Sciatic nerve (tissue), 2 donors: ENCODE results near the gene MYBPC1. TPM values are rescaled to one million over a fixed set of nuclear protein-coding genes. Genes with fewer than 3 reads are reported as not detected.

ENCODE experiments used
- ATAC-seq: fragments of 200-7000 bp; cut with Tn5 transposase; one replicate; pipeline ENCODE4 v1.9.1; 2020; ENCODE audit warnings: mild to moderate bottlenecking, moderate library complexity
- DNase-seq: peaks from one replicate; pipeline ENCODE4 v3.0.0-alpha.2; 2020; ENCODE audit warnings: low spot score
- intact Hi-C: fragments of 100-400 bp; cut with DNase I; formaldehyde crosslinking; loops from one replicate; pipeline ENCODE4 v1.14.2; 2022
- total RNA-seq: library from RNA; stranded (reverse); fragmentation: NEBNext Ultra II Directional; extraction: Animal tissue kit (Norgen Biotek cat#: 25700); gene quantifications from one replicate; pipeline ENCODE4 v1.2.1, GENCODE V29; 2021
- donor health status: DM: no; HTN: no; CAD: no.
- donor health status: DM: no; HTN: no; CAD: no.

Gene MYBPC1
- total RNA-seq, 1 donor from 2014 or later: 0.13 TPM

DNA sequence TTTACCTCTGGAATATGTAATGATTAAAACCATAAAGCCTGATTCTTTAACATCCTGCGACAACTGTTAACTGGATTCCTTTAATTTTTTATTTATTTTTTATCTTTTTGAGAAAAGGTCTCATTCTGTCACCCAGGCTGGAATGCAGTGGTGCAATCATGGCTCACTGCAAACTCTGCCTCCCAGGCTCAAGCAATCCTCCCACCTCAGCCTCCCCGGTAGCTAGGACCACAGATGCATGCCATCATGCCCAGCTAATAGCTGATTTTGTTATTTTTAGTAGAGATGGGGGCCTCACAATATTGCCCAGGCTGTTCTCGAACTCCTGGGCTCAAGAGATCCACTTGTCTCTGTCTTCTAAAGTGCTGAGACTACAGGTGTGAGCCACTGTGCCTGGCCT lies 3.7 kb downstream of the MYBPC1 start:
- intact Hi-C loops: no loop called here
- ATAC-seq (no peak), DNase-seq (no peak)

DNA sequence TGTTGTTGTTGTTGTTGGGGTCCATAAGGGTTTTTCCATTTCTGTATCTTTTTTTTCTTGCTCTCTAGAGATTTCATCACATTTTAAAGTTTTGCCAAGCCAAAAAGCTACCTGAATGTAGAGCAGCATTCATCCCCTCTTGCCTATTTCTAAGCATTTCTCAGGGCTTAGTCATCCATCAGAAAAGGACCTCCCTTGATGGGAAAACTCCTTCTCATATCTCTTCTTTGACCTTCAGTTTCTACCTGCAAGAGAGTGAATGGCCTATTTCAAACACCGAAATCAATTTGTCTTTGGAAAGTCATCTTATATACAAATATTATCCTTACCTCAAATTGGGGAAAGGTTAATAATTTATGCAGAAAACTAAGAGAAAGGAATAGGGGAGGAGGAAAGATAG lies 4.5 kb downstream of the MYBPC1 start:
- DNase-seq (no peak), ATAC-seq (no peak)
- intact Hi-C loops: no loop called here

DNA sequence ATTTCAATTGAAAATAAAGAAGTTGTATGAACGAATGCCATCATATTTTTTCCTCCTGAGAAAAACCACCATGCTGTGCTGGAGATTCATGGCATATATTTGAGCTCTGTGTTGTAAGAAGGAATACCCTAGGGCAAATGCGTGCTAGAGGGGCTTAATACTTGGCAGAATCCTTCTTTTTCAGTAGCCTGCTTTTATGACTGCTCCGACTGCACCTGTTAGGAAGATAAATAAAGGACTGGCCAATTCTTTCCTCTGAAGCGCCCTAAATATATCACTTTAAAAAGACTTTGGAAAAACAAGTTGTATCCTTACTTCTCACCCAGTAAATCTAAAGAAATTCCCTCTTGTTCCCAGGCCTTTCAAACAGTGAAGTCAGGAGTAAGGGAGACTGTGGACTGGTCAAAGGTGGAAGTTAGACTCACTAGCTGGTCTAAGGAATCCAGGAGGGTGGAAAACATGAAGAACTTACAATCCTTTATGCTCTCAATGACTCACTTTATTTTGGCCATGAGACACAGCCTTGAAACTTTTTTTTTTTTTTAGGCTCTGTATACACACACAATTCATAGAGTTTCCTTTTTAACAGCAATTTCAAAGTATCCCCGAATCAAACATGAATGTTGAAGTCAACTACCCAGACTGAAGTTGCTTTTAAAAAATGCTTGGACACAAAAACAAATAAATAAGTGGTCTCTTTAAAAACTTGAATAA lies 5.2 kb downstream of the MYBPC1 start:
- no peak for ATAC-seq
- intact Hi-C loops: no loop called here
- DNase-seq: no peak

DNA sequence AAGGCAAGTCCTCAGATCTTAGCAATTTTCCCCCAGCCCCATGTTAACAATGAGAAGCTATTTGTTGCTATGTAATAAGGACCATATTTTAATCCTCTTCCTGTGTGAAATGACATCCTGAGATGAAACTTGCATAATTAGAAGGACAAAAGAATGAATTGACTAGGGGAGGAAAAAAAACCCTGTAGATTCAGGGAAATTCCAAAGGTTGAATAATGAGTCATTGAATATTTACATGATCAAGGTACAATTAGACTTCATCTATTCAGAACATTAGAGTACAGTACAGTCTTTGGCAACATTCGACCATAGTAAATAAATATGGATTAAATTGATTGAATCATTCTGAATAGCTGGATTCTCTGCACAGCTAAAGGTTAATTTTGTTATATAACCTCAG lies 9.4 kb downstream of the MYBPC1 start:
- intact Hi-C loops: no loop called here
- DNase-seq (no peak), ATAC-seq (no peak)

DNA sequence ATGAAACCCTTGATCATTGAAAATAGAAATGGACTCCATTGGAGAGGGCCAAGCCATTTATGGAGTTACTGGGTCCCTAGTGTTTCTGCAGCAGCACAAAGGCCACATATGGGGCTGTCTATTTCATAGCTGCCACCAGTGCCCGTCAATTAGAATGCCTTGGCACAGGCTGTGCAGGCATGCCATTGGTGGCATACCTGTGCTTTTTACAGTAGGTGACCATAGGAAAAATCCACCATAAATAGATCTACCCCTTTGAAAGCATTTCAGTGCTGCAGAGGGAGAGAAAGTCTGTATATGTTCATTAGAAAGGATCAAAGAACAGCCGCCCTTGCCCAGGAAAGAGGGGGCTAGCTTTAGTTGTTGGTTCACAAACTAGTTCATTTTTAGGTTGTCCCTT lies 13.1 kb downstream of the MYBPC1 start:
- intact Hi-C loops: no loop called here
- no peak for ATAC-seq
- no peak for DNase-seq

DNA sequence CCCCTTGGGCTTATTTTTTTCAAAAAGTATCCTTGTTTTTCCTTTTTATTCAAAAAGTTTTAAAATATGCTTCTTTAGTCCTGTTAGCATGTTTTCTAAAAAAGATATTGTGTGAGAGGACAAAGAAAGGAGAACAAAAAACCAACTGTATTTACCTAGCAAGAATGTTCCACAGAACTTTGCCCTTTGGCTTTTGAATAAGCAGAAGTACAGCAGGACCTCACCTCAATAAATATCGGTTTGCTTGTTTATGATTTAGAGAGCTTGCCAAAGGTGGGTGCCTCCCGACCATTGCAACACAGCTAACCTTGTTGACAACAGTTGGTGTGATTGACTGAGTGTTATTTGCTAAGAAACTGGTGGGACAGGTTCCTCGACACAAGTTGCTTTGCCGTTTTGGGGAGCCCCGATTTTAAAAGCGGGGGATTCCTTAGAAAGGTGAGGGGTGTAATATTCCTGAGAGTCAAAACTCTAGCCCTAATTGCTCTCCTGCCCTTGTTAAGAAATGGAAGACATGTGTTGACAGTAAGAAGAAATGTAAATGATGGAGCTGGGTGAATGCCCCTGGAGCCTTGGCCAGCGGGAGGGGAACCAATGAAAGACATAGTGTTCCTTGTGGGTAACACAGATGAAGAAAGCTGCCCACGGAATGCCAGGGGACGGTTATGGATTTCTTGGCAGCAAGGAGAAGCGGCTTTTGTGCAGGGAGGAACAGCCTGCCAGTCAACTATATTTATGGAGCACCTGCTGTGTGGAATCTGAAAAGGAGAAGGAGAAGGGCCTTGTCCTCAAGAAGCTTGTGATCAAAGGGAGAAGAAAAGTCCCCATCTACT lies 13.7 kb downstream of the MYBPC1 start:
- ATAC-seq: no peak
- no peak for DNase-seq
- intact Hi-C loops: no loop called here

DNA sequence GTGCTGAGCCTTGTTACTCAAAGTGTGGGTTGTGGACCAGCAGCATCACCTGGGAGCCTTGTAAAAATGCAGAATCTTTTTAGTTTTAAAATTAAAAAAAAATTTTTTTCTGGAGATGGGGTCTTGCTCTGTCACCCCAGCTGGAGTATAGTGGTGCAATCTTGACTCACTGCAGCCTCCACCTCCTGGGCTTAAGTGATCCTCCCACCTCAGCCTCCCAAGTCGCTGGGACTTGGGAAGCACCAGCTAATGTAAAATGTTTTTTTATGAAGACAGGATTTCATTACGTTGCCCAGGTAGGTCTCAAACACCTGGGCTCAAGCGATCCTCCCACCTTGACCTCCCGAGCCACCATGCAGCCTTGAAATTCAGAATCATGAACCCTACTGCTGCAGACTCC lies 14.4 kb downstream of the MYBPC1 start:
- ATAC-seq (no peak), DNase-seq (no peak)
- intact Hi-C loops: no loop called here

DNA sequence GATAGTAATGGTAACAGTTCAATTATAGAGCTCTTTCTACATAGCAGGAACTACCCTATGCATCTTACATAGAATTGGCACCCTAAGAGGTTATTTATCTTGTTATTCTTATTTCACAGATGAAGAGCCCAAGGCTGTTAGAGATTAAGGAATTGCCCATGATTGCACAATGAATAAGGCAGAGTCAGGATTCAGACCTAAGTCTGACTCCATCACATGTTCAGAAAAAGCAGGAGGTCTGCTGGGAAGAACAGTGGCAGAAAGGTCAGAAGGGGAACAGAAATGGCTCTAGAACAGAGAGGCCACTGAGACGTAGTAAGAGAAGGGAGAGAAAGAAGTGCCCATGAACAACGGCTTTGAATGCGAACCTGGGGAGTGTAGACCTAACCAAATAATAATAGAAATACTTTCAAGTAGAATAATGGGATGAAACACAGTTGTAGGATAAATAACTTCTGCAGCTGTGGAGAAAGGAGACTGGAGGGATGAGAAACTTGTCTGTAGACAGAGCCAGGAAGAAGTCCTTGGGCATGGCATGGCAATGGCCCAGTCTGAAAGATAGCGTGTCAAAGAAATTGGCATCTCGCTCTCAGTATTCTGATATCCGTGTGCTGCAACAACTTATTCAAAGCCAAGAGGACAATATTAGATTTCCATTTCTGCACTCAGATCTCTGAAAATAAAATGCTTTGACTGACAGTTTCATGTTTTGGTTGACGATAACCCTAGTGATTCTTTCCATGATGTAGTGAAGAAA lies 17.6 kb downstream of the MYBPC1 start:
- intact Hi-C loops: no loop called here
- no peak for DNase-seq
- ATAC-seq: no peak

DNA sequence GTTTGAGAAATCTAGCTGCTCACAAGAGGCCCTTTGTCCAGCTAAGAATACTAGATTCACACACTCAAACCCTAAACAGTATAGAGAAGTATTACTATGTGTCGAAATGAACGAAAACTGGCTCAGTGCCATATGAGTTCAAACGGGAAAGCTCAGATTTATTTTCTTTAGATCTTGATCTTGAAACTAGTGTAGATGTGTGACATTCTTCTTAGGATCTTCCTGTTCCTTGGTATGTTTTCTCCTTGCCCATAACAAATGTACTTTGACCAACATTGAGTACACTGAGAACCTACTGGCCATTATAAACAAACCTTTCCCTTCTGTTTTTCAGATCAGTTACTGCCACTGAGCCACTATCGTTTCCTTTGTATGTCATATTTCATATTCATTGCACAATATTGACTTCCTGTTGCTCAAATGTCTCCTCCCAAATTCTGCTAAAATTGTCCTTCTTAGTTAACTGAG lies 21.3 kb downstream of the MYBPC1 start:
- peak; percentile 85 for ATAC-seq
- DNase-seq: no peak
- intact Hi-C loops: no loop called here

DNA sequence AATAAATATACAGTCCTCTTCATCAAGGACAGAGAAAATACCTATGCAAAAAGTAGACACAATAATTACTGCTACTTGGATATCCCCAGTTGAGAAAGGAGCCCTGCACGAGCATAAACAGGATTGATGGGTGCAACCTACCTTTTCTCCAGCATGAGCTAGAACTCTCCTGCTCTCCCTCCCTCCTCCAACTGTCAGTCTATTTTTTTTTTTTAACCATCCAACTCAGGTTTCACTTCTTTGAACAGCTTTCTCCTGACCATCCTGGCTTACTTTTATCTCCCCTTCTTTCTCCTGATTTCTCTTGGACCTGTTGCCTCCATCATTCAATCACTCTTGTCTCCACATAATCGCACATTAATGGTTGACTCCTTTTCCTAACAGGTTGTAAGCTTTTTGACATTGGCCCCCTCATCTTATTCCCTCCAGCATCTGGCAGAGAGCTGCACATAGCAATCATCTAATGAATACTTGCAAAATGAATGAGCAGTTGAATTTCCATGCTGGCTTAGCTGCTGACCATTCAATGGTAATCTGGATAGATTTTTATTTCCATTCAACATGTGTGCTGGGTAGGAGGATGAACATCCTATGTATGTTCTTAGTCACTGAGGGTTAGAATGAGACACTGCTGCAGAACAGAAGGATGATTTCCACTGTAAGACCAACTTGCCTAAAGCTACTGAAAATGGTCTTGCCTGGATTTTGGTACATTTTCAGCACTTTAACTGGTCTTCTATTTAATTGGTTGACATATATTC lies 24.4 kb downstream of the MYBPC1 start:
- no peak for ATAC-seq
- intact Hi-C loops: no loop called here
- no peak for DNase-seq

DNA sequence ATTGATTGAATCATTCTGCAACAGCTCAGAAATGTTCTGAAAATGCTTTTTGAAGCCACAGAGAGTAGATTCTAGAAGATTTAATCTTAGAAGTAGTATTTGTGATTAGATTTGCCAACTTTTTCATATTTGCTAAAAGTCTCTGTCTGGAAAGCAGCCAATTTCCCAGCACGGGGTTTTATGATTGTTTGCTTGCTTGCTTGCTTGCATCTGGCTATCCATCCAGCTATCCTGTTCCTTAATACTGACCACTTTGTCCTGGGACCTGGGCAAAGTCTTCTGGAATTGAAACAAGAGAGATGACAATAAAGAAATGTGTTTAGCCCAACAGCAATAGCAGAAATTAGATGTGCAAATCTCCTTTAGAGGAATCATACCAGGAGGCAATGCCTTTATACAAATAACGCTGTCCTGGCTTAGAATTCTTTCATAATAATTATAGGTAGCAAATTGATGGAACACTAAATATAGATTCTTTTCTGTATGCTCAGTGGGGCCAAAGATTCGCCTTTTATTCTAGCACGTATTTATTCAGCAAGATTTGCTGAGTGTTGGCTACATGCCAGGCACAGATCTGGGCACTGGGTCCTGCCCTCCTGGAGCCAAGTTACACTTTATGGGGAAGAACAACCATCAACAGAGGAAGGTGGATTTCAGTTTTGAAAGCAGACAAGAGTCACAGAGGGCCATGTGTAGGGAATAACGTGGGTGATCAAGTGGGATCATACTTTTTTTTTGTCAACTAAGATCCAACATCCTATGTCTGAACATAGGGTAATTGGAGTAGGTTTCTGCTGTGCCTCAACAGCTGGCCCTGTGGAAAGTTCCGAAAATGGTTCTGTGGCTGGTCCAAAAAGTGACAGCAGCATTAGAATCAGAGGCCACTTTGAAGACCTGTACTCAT lies 25.3 kb downstream of the MYBPC1 start:
- no peak for DNase-seq
- no peak for ATAC-seq
- intact Hi-C loops: no loop called here

DNA sequence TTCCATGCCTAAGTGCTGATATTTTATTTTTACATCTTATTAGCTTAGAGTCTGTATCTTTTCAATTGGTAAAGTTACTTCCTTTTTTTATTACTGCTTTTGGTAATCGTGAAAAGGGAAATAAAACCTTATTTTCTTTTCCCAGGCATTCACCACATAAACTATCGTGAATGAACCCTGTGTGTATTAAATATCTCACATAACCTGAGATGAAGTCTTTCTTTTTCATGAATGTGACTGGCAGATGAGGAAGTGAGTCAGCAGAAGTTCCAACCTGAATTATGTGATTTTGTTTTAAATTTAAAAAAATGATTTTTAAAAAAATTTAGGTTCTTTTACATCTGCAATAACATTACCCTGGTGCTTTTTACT lies 26.0 kb downstream of the MYBPC1 start:
- intact Hi-C loops: no loop called here
- DNase-seq (no peak), ATAC-seq (no peak)

DNA sequence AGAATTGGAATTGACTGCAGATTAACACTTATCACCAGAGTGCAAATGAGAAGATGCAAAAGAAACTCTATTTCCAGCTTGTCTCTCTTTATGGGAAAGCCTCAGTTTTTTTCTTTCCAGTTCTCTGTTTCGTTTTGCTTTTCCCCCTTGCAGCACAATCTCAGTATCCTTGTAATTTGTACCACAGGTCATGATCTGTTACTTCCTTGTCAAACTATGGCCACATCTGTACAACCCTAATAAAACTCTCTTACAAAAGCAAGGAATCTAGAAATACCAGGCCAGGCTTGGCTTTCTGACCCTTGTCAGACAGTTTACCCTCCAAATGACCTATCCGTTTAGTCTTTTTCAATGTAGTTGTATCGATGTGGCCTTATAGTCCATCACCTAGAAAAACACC lies 33.9 kb downstream of the MYBPC1 start:
- DNase-seq (no peak), ATAC-seq (no peak)
- intact Hi-C loops: no loop called here

DNA sequence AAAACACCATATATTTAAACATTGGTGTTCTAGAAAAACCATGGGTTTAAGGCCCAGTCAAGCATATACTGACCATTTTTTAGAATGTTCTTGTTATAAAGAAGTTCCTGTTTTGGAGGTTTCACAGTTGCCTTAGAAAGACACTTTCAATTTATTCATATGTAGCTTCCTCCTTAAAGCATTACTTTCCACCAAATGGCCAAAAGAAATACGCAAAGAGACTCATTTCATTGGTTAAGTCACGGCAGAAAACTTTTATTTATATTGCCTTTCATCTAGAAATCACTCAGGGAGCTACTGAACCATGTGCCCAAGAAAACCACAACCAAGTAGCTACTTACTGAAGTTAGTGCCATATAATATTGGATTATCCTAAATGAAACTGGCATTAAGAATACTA lies 40.0 kb downstream of the MYBPC1 start:
- ATAC-seq (no peak), DNase-seq (no peak)
- intact Hi-C loops: no loop called here

DNA sequence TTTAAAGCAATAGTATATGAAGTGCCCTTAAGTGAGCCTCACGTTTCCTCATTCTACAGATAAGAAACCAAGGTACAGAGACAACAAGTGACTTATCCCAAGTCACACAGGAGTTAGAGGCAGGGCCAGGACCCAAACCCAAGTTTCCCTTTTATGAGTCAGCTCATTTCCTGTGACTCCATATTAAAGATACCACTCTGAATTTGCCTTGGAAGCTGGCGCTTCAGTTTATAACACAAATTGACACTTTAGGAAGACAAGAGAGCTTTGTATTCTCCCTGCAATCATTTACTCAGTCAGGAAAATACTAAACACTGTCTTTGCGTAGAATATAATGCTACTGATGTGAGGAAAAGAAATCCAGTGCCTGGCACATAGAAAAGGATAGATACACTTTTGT lies 43.2 kb downstream of the MYBPC1 start:
- intact Hi-C loops: no loop called here
- ATAC-seq: no peak
- DNase-seq: no peak

DNA sequence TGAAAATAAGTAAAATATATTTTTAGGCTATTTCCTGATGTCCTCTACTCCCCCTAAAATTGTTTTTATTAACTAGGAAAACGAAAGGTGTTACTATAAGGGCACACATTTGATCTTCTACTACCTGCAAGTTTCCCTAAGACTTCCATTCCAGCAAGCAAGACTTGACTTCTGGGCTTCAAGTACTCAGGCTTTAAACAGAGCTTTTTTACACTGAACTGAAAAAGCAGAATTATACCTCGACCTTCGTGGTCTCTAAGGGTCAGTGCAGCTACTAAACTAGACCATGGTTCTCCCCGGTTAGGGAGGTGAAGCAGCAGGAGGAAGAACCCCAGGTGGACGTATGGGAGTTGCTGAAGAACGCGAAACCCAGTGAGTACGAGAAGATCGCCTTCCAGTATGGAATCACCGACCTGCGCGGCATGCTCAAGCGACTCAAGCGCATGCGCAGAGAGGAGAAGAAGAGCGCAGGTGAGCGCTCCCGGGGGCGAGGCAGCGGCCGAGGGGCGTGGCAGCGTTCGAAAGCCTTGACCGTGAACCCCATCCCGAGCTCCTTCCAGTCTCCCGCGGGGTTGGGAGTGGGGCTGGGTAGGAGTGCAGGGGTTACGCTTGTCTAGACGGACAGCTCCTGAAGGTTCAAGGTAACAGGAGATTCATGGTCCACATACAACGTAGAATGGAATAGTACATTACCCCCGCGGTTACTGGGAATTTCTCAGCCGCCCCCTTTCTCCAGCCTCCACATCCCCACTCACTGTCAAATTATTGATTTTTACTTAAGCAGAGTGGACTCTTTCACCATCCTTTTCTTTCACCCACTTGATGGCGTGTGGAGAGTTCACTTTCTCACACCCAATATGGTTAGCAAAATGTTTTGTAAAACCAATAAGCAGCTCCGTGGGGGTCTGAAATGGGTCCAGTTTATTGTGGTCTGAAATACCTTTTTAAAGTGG lies 47.6 kb downstream of the MYBPC1 start:
- intact Hi-C loops: no loop called here
- ATAC-seq: peak; percentile 22

DNA sequence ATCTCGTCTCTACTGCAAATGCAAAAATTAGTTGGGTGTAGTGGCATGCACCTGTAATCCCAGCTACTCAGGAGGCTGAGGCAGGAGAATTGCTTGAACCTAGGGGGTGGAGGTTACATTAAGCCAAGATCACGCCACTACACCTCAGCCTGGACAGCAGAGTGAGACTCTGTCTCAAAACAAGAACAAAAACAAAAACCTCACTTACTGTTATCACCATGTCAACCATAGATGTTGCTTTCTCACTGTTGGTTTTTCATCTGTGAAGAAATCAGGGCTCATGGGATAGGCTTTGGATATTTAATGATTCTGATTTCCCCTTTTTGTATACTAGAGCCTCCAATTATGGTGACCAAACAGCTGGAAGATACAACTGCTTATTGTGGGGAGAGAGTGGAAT lies 52.9 kb downstream of the MYBPC1 start:
- intact Hi-C loops: no loop called here
- DNase-seq: no peak
- no peak for ATAC-seq

More for the DNA sequence above, 47.6 kb downstream of the MYBPC1 start:
- no peak for DNase-seq
